HG03159 (cell line): Measurements from ENCODE around the gene CYP2U1.
A peak's percentile ranks its signal among the peaks of the same experiment; 100 is the strongest.
"Not testable (repeated sequence)": the region's sequence is repeated elsewhere in the genome, so short reads cannot be mapped to it uniquely, and the experiment has no call there.

ENCODE experiments used
- ATAC-seq: cut with Tn5 transposase; IDR thresholded peaks from one replicate; pipeline ENCODE4 v1.9.1; 2021; ENCODE audit warnings: mild to moderate bottlenecking, moderate library complexity; ENCODE audit not compliant: unreplicated experiment

CYP2U1 gene

DNA sequence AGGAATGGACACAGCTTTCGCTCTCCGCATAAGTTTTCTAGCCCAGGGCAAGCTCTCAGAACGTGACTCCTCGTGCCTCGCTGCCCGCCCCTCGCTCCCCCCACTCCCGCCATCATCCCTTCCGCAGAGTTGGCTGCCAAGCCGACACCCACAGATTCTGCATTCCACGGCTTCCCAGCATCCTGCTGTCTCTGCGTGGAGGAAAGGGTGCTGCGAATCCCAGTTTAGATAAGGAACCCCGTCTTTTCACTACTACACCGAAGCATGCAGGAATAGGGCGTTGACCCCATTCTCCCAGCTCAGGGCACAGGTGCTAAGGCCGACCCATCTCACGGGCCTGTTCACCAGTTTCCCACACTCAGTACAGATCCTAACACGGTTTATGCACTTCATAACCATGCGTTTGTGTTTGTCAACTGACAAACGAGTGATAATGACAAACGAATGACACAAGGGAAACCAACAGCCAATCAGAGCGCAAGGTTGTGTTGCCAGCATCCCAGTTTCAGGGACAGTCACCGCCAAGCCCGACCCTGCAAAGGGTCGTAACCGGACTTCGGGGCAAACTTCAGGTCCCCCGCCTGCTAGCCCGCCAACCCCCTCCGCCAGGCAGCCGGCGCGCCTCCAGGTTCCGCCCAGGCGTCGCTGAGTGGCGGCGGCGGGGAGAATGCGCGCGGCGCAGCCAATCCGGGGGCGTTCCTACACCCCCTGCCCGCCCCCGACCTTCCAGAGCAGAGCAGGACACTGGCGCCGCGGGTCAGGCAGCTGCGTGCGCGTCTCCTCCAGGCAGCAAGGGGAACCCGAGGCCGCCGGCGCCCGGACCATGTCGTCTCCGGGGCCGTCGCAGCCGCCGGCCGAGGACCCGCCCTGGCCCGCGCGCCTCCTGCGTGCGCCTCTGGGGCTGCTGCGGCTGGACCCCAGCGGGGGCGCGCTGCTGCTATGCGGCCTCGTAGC, at the start of gene CYP2U1:
CYP2U1 (plus strand) TSS at position 729 of the 954 bp plus-strand sequence; CDS start at position 824, 95 bp downstream.
- ATAC-seq = peak; percentile 94

DNA sequence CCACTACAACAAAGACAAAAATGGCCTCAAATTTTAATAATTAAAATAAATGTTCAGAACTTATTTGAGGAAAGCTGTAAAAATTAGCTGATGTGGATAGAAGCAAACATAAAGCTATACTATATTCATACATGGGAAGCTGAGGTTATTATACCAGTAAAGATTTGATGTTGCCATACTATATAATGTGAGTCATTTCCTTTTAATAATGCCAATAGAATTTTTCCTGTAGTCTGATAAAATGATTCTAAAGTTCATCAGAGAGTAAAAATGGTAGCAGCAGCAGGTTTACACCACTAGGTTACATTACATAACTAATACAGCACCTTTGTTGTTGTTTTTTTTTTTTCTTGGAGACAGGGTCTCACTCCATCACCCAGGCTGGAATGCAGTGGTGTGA, 45.5 kb upstream of the CYP2U1 start:
- no peak for ATAC-seq

DNA sequence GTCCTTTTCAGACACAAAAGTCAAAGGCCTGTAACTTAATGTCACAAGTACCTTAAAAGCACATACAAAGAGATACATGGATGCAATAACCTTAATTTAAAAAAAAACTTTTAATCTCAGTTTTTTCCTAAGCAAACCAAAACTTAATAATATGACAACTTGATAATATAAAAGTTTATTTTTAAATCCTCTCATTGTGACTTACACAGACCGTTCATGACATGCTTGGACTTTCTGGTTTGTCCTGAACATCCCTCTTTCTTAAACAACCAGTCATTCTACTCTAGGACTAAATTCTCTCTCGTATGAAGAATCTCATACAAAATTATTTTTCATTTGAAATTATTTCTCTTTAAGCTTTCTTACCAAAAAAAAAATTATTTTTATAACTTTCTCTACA, 43.1 kb upstream of the CYP2U1 start:
- no peak for ATAC-seq

DNA sequence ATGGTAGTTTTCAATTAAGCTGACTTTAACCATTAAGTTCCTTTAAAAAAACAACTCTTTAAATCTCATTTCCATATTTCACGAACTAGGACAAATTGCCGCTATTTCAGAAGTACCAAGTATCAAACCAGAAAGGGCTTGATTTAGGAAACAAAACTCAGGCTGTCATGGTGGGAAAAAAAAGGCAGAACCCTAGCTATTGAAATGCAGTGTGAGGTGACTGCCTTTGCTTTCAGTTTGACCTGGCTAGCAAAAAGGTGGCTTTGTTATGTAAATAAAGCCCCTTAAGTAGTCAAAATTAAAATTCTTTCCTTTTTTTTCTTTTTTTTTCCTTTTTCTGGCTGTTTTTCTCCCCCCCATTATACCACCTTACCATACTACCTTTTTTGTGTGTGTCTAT, 40.6 kb upstream of the CYP2U1 start:
- ATAC-seq = no peak

DNA sequence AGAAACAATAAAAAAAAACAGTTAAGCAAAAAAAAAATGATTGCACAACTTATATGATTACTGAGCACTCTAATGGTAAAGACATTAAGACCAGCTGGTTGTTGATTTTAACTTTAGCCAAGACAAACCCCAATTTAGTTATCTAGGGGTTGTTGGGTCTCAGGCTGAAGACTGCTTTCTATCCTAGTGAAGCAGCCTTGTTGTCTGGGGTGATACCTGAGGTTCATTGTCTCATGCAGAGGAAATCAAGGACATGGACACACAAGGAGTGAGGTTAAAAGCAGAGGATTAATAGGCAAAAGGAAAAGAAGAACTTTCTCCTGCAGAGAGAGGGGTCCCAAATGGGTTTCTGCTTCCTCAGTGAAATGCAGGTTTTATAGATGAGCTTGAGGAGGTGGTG, 40.0 kb upstream of the CYP2U1 start:
- no peak for ATAC-seq

DNA sequence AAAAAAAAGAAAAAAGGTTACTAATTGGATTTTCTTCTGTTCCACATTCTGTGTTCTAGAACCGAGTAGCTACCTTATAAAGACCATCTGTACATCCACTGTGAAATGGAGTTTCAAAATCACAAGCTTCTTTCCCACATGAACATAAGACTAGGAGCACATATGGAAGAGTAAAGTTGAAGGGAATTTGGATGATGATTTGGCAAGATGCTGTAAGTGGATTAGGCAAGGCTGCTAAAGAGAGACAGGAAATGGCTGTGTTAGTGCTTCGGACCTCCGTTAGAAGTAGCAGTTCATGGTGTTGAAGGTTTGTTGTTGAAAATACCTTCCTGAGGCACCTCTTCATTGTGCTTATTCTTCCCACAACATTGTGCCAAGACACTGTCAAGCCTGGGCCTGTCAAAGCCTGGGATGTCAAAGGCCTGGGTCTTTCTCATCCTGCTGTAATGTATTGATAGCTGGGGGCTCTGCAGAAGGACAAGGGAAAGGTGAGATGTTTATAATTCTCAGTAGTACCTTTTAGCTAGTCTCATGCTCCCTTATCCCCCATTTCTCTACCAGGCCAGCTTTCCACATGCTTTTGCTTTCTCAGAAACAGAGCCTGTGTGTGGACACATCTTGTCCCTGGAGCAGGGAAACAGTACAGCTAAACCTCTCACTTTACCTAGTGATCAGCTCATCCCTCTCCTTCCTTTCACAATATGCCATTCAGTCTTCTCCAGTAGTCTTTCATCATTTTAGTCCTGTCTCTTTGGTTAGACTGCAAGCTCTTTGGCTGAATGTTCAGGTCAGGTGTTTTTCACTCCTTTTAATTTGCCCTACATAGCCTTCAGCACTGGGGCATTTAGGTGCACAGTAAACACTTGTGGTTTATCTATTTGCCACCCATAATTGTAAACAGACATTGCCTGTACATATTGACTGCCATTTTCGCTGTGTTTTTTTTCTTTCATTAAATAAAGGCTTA, 37.9 kb upstream of the CYP2U1 start:
- no peak for ATAC-seq

DNA sequence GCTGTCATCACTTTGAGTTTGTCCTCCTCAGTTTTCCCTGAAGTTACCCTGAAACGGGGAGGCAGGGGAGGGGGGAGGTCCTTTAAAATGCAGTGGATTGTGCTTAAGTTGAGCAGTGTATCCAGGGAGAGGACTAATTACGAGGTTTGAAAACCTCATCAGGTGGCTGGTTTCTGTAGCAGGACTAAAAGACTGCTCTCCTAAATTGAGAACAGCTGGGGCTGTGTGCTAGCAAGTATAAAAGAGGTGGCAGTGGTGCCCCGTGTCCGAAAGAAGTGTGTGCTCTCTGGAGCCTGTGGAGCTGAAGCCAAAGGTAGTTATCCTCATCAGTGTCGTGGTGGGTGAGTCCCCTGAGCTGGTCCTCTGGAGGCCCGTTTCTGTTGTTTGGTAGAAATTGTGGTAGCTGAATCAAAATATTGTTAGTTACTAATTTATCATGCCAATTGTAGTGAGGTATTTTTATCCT, 37.2 kb upstream of the CYP2U1 start:
- no peak for ATAC-seq

DNA sequence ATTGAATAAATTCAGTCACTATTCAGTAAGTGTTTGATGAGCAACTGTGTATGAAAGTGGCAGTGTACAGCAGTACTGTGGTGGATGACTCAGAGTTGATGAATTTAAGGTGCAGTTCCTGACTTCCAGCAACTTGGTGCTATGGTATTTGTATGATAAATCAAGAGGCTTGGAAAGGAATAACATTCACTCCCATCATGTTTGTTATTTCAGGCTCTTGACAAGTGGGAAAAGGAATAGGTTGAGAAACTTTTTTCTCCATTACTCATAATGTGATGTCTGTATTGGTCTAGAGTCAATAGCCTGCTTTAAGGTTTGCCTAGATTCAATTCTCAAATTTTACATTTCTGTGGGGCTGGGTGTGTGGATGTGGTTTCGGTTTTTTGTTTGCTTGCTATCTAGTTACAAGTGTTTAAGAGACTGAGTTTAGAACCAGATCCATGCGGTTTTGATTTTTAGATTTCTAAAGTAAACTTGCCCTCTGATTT, 35.1 kb upstream of the CYP2U1 start:
- ATAC-seq = no peak

DNA sequence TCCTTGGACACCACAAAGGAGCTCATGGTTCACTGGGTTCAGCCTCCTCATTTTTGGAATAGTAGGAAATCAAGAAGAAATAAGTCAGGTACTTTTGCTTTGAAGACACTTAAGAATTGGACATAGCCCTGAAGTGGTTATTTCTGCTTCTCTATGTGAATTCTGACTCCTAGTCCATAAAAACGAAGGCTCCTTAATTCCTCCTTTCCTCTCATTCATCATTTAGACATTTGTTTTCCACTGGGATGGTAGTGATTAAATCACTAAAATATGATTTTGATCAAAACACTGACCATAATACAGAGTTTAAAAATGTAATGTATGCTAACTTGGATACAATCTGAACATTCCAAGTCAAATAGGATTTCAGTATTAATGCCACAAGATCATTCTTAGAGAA, 34.7 kb upstream of the CYP2U1 start:
- no peak for ATAC-seq

DNA sequence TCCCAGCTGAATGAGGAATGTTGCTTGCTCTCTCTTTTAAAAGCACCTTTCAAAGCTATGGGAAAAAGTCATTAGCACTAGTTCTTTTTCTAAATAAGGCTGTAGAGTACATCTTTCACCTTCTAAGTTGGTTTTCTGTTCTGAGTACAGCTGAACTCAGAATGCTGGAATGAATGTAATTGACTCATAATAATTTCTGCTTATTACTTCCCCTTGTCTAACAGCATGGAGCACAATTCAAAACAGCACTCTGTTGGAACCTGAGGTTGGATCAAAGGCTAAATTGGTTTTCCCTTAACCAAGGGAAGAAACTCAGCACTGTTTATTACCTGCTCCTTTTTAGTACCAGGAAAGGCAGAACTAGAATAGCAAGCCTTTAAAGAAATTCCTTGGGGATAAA, 33.5 kb upstream of the CYP2U1 start:
- no peak for ATAC-seq

DNA sequence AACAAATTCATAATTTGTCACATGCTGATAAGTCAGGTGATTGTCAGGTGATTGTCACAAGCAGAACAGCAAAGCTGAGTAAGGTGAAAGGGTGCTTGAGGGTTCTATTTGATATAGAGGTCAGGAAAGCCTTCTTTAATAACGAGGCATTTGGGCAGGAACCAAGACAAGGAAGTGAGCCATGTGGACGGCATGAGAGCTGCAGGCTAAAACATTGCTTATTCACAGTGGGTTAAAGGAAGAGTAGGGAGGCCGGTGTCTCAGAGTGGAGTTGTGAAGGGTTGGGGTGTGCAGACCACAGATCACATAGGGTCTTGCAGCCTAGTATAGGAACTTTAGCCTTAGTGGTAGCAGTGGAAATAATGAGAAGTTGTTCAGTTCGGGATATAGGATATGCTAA, 31.3 kb upstream of the CYP2U1 start:
- ATAC-seq = no peak

DNA sequence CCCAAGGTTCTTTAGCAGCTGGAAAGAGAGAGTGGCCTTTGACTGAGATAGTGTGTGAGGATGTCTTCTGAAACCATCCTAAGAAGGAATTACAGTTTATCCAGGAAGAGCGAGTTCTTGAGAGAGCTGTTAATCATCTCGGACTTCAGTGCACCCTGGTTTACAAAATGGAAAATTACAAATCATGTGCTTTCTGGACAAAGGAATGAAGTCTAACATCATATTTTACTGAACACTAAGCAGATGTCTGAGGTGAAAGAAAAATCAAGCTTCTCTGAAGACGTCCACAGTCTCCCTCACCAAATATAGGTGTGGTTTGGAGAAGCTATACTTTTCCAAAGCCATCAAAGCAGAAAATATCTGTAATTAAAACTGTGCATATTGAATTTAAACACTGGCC, 30.8 kb upstream of the CYP2U1 start:
- ATAC-seq = no peak

DNA sequence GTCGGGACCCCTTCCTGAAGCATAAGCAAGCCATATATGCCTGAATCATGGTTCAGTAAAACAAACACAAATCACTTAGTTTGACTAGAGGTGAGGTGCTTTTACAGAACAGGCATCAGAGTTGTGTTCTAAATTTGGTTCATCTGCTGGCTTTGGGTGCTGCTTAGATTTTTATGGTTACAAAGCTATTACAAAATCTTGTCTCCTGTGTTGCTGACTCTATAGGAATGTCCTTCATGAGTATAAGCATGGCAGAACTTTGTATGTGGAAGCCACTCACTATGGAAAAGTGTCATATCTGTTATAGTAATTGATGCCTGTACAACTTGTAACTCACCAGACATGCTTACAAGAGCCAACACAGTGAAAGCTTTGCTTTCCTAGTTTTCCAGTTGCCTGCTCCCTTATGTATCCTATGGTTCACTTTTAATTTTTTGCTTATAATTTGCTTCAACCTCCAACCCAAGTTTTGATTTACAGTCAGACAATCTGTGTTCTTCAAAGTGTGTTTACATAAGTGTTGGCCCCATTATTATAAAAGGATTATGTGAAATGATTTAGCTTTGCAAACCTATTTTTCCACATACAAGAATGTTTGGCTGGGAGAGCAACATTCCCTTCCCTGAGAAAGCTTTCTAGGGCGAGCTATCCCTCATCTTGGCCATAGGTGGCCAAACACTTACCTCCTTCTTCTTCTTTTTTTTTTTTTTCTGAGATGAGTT, 30.0 kb upstream of the CYP2U1 start:
- no peak for ATAC-seq

DNA sequence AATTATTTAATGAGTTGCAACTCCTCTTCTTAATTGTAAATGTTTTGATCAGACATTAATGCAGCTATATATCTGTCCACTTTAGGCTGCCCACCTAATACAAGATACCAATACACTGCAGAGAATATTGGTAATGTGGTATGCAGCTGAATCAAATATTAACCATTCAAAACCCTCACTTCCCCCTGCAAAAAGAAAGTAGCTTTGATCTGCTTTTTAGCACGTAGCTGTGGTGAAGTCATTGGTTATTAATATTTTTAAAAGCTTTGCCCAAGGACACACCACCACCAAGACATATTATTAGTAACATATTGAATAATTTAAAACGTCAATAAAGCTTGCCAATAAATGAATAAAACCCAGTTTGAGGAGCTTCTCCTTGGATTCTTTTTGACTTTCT, 28.6 kb upstream of the CYP2U1 start:
- peak; percentile 76 for ATAC-seq

DNA sequence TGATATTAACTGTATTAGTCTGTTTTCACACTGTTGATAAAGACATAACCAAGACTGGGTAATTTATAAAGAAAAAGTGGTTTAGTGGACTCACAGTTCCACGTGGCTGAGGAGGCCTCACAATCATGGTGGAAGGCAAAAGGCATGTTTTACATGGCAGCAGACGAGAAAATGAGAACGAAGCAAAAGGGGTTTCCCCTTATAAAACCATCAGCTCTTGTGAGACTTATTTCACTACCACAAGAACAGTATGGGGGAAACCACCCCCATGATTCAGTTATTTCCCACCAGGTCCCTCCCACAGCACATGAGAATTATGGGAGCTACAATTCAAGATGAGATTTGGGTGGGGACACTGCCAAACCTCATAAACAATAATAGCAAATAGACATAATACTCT, 26.3 kb upstream of the CYP2U1 start:
- not testable (repeated sequence) for ATAC-seq

DNA sequence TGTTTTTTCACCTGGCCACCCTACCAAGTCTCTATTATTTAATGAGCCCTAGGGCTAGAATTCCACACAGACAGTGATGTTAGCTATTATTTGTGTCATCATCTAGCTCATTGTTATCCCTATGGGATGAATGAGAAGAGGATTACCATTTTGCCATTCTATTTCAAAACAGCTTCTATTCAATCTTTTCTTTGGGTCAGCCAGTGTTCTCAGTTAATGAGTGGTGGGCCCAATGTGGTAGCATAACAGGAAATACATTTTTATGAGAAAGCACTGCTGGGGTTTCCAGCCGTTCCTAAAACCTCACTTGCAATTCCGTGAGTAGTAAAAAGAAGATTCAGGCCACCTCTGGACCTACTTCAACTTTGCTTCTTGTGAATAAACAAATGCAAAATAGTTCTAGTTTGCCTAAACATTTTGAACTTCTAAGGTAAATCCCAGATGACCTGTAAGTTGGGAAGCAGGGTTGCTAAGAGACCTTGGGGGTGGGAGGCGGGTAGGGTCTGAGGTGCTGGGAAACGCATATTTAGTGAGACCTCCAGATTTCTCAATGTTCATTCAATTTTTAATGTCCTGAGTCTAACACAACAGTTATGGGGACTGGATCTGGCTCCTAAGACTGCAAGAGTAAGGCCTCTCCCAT, 24.8 kb upstream of the CYP2U1 start:
- no peak for ATAC-seq

DNA sequence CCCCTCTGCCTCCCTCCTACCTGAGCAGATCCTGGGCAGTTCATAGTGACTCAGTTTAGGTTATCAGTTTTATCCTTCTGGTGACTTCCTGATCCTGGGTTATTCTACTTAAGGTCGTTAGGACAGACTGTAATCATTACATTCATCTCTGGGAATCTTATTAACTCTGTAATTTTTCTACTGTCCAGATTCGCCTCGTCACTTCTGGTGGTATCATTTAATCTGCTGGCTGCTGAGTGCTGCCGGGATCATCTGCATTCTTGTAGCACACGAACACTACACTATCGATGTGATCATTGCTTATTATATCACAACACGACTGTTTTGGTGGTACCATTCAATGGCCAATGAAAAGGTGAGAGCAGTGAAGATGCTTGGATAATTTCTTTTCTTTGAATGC, 23.0 kb upstream of the CYP2U1 start:
- ATAC-seq = no peak

DNA sequence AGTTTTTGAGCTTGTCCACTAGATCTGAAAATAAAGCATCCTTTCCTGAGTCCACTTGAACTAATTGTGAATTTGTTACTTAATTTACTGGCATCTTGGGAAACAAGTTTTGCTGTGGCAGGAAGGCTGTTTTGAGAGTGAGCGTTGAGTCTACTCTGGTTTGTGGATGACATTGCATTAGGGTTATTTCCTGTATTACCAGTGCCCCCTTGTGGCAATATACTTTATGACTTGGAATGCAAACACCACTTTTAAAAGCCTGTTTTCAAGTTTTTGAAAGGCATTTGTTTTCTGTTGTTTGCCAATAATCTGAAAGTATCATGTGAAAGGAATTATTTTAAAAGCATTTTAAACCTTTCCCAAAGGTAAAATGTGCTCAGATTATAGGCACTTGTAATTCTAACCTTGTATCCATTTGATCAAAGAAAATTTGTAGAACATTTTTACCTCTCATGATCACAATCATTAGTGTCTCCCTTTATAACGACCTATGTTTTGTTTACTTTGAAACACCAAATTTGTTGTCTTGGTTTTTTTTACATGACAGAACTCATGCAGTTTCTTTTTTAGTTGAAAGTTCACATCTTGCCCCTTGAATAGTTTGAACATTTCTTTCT, 18.0 kb upstream of the CYP2U1 start:
- ATAC-seq = peak; percentile 98

DNA sequence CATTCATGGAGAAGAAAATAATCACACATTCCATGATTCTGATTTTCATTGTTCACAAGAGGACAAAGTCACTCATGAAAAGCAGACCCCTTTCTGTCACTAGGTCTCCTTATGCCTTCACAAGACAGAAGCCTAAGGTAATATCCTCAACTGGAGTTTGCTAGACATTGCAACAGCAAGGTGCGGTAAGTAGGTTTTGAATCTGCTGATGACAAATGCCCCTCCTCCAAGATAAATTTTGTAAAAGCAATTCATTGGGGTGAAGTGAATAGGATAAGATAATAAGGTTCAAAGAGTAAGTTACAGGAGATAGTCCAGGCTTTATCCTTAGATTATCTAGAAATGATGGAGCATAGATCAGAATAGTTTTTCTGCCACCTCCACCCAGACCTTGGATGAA, 16.1 kb upstream of the CYP2U1 start:
- no peak for ATAC-seq

DNA sequence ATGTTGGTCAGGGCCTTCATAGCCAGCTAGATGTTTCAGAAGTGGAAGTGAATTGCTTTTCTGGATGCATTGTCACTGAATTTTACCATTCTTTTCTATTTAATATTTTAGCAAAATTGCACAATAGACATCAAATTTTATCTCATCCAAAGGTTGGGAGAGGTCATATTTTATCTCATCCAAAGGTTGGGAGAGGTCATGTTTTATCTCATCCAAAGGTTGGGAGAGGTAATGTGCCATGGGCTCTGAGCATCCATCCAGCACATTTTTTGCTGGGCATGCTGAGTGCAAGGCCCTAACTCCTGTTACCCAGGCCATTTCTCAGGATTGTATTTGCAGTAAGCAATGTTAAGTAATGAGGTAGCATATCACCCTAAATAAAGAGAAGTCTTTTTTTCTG, 14.7 kb upstream of the CYP2U1 start:
- no peak for ATAC-seq
